Stimulated activated CD8-positive, alpha-beta memory T cell treated with anti-CD3 and anti-CD28 coated beads, Interleukin-2, amount 100 ng/mL, for 48 hours (primary cell): ENCODE measurements around the gene CDH26.

Experiments used
- DNase-seq, 2 donors: peaks; one replicate each; pipeline ENCODE4 v3.0.0-alpha.2; 2020; ENCODE audit warnings: low read depth in 2 of 2

Gene CDH26

DNA sequence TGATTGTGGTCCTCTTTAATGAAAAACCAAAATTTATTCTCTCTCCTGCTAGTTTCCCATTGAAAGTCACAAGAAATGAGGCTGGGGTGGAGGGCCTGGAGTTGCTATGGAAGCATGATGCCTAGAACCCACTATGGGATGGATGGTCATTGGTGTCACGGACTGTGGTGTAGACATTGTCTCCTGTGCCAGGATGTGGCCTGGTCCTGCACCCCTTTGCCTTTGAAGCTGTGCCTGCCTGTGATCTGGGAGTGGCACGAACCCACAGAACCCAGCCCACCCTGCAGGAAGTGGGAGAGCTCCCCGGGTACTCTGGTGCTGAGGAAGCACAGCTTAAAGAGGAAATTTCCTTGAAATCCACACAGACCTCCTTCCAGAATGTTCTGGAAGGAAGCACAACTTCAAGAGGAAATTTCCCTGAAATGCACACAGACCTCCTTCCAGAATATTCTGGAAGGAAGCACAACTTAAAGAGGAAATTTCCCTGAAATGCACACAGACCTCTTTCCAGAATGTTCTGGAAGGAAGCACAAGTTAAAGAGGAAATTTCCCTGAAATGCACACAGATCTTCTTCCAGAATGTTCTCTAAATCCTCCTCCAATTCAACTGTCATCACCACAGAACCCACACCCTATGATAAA lies 105.6 kb downstream of the CDH26 start:
- DNase-seq: no peak
